Activated naive CD4-positive, alpha-beta T cell treated with anti-CD3 and anti-CD28 coated beads for 36 hours (primary cell): ENCODE measurements around the gene CCR5AS.

Experiments used
- CTCF ChIA-PET: fragments of 350-600 bp; sonication (Branson Sonifier 250); formaldehyde crosslinking; loops from one replicate; lab custom pipeline; 2021; ENCODE audit warnings: antibody characterized with exemption; lab: Charles Lee
- DNase-seq: peaks from one replicate; pipeline ENCODE4 v3.0.0-alpha.2; 2020
- H3K27ac Mint-ChIP-seq: one replicate; pipeline ENCODE4 v1.8.0; 2021; ENCODE audit warnings: mild to moderate bottlenecking, mixed read lengths
- H3K27me3 Mint-ChIP-seq: one replicate; pipeline ENCODE4 v1.8.0; 2021; ENCODE audit warnings: low read depth, mixed read lengths
- H3K36me3 Mint-ChIP-seq: one replicate; pipeline ENCODE4 v1.8.0; 2021; ENCODE audit warnings: low read depth, mixed read lengths
- H3K4me1 Mint-ChIP-seq: one replicate; pipeline ENCODE4 v1.8.0; 2021; ENCODE audit warnings: low read depth, mixed read lengths
- H3K4me3 Mint-ChIP-seq: one replicate; pipeline ENCODE4 v1.8.0; 2021; ENCODE audit warnings: mild to moderate bottlenecking, moderate library complexity, mixed read lengths
- H3K9me3 Mint-ChIP-seq: one replicate; pipeline ENCODE4 v1.8.0; 2021; ENCODE audit warnings: mixed read lengths
- intact Hi-C: fragments of 100-400 bp; cut with micrococcal nuclease; formaldehyde crosslinking; loops from one replicate; pipeline ENCODE4 v1.15.1; 2023

CCR5AS gene

DNA sequence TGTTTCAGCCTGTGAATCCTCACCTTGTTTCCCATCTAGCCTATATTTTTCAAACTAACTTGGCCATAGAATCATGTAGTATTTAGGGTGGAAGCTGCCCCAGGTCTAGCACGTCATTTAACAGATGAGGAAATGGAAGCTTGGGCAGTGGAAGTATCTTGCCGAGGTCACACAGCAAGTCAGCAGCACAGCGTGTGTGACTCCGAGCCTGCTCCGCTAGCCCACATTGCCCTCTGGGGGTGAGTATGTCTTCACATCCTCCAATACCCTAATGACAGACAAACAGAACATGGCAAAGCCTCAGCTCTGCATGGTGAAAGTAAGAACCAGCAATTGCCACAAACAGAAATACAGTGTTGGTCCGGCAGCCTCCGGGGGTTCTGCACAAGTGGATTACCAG, 38.3 kb downstream of the CCR5AS start:
- peak; percentile 75 for DNase-seq
- intact Hi-C loops = loop anchor here (1.0 to 10.0 kb wide), 6 partner anchors 8 to 704 kb away; no protein-coding TSS in a partner anchor
- no peaks in the 10 kb centered on the region for H3K36me3 Mint-ChIP-seq
- peaks cover 21% of the 10 kb centered on the region for H3K4me1 Mint-ChIP-seq
- CTCF ChIA-PET = interaction anchor here (0.6 to 6.7 kb wide), 23 partner anchors 9 to 430 kb away, joined by 3 to 63 read pairs (median 4); partner anchors contain the start of genes CCR1 and CXCR6
- peaks cover 16% of the 10 kb centered on the region for H3K27me3 Mint-ChIP-seq
- no peaks in the 10 kb centered on the region for H3K9me3 Mint-ChIP-seq
- no peak overlapping the region for H3K27ac Mint-ChIP-seq
- no peak overlapping the region for H3K4me3 Mint-ChIP-seq

DNA sequence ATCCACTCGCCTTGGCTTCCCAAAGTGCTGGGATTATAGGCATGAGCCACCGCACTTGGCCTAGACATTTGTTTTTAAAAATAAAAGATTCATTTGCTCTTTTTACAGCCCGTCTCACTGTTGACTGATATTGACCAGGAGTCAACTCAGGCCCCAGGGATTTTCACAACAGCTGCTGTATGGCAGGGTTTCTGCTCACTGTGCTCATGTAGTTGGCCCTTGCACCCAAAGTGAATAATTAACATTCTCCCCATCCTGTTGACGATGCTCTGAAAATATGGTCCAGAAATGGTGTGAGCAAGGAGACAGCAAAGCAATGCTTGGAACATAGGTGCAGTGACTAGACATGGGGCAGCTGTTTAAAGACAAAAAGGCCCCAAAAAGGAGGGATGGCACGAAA, 39.1 kb downstream of the CCR5AS start:
- intact Hi-C loops = loop anchor here (1.0 to 10.0 kb wide), 6 partner anchors 8 to 703 kb away; no protein-coding TSS in a partner anchor
- peaks cover 12% of the 10 kb centered on the region for H3K27me3 Mint-ChIP-seq
- no peak for DNase-seq
- no peak overlapping the region for H3K27ac Mint-ChIP-seq
- H3K4me1 Mint-ChIP-seq = peaks cover 21% of the 10 kb centered on the region
- no peak overlapping the region for H3K4me3 Mint-ChIP-seq
- H3K9me3 Mint-ChIP-seq = no peaks in the 10 kb centered on the region
- no peaks in the 10 kb centered on the region for H3K36me3 Mint-ChIP-seq
- CTCF ChIA-PET = interaction anchor here (0.6 to 6.7 kb wide), 17 partner anchors 8 to 427 kb away, joined by 3 to 63 read pairs (median 4); partner anchors contain the start of gene CCR1

DNA sequence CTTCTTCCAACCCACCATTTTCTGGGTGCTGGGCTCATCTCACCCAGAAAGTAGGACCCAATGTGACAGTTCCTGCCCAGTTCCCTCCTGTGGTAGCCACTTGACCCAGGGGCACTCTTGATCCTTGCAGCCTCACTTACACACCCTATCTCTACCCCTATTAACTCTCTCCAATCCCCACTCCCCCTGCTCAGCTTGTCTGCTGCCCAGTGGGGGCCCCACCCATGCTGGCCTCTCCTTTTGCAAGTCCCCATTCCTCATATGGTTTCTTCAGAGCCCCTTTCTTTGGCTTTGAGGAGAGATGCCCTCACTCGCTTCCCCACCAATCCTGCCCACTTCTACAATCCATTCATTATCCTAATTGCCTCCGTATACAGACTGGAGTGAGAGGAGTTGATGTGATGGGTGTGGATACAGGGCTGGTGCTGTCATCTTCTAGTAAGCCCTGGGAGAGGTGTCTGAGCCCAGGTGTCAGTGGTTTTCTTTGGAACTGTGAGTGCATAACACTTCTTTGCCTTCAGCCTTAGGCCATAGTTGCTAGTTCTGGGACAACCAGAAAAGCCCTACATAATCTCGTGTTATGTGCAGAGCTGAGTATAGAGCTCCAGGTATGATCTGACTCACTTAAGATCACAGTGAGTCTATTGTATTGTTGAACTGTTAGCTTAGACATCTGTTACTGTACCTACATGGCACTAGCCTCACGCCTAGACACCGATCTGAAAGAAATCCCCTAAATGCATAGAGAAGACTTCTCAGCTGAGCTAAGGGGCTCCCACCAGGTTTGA, 40.9 kb downstream of the CCR5AS start:
- Mint-ChIP-seq H3K4me1 (peaks cover 25% of the 10 kb centered on the region), H3K27ac (no peak overlapping the region), H3K9me3 (no peaks in the 10 kb centered on the region), H3K36me3 (no peaks in the 10 kb centered on the region), H3K27me3 (peaks cover 12% of the 10 kb centered on the region), H3K4me3 (no peak overlapping the region)
- CTCF ChIA-PET = interaction anchor here (0.5 to 6.7 kb wide), 5 partner anchors 9 to 287 kb away, joined by 3 to 58 read pairs (median 4); no protein-coding TSS in a partner anchor
- intact Hi-C loops = loop anchor here (5.0 to 10.0 kb wide), 2 partner anchors 504 to 701 kb away; no protein-coding TSS in a partner anchor
- DNase-seq = no peak

DNA sequence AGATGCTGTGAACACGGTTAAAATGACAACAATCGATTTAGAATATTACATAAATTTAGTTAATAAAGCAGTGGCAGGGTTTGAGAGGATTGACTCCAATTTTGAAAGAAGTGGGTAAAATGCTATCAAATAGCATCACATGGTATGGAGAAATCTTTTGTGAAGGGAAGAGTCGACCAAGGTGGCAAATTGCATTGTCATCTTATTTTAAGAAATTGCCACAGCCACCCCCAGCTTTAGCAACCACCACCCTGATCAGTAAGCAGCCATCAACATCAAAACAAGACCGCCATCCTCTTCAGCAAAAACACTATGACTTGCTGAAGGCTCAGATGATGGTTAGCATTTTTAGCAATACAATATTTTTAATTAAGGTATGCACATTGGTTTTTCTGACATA, 41.8 kb downstream of the CCR5AS start:
- no peak overlapping the region for H3K27ac Mint-ChIP-seq
- no peaks in the 10 kb centered on the region for H3K36me3 Mint-ChIP-seq
- H3K9me3 Mint-ChIP-seq = no peaks in the 10 kb centered on the region
- peaks cover 25% of the 10 kb centered on the region for H3K4me1 Mint-ChIP-seq
- DNase-seq = no peak
- CTCF ChIA-PET = interaction anchor here (1.5 to 1.6 kb wide), 3 partner anchors 8 to 89 kb away, joined by 3 to 6 read pairs (median 4); no protein-coding TSS in a partner anchor
- H3K27me3 Mint-ChIP-seq = peaks cover 12% of the 10 kb centered on the region
- no peak overlapping the region for H3K4me3 Mint-ChIP-seq
- intact Hi-C loops = loop anchor here (5.0 to 10.0 kb wide), 2 partner anchors 503 to 700 kb away; no protein-coding TSS in a partner anchor

DNA sequence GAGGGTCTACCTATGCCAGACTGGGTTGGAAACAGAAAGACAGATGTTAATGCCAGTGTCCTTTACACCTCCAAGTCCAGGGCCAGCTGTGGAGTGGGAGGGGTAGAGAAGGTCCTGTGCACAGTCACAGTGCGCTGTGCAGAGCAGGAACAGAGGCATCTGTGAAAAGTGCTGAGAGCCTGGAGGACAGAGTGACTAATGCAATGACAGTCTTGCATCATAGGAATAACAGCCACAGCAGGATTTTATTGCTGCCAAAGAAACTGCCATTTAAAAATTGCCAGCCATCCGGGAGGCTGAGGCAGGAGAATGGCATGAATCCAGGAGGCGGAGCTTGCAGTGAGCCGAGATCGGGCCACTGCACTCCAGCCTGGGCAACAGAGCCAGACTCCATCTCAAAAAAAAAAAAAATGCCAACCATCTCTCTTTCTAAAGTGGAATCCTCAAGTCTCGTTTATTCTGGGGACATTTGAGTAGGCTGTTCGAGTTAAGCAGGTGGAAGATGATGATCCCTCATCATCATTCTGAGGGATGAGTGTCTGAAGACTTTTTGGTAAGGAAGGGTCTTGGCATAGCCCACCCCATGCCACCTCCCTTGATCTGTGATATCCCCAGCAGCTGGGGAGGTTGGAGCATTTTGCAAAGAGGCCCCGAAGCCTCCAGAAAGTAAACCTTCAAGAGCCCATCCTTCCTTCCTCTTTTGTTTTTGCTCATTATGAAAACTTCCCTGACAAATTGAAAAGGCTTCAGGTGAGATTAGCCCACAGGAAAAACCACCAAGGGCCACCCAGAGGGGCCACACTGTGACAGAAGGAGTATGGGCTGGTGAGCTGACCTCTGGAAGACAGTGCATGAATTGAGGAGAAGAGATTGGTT, 45.2 kb downstream of the CCR5AS start:
- no peak for DNase-seq
- H3K27me3 Mint-ChIP-seq = peaks cover 18% of the 10 kb centered on the region
- peaks cover 21% of the 10 kb centered on the region for H3K4me1 Mint-ChIP-seq
- CTCF ChIA-PET = no interaction called here
- no peaks in the 10 kb centered on the region for H3K36me3 Mint-ChIP-seq
- H3K4me3 Mint-ChIP-seq = no peak overlapping the region
- no peak overlapping the region for H3K27ac Mint-ChIP-seq
- intact Hi-C loops = loop anchor here (10.0 kb wide), 1 partner anchor 697 kb away; no protein-coding TSS in a partner anchor
- no peaks in the 10 kb centered on the region for H3K9me3 Mint-ChIP-seq

DNA sequence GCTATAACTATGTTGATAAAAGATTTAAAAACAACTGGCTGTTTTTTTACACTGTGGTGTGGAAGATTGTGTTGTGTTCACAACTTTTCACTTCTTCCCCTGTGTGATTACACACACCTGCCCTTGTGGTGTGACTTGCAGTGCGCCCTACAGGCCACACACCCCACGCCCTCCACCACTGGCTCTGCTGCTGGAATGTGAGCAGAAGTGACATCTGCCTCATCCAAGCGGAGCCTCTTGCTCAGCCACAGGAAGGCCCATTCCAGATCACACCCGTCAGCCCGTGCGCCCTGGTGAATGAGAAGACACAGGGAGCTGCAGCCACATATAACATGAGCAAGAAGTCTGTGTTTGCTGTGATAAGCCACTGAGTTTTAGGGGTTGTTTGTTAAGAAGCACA, 46.0 kb downstream of the CCR5AS start:
- intact Hi-C loops = loop anchor here (1.0 to 10.0 kb wide), 3 partner anchors 7 to 696 kb away; no protein-coding TSS in a partner anchor
- H3K27me3 Mint-ChIP-seq = peaks cover 20% of the 10 kb centered on the region
- peaks cover 21% of the 10 kb centered on the region for H3K4me1 Mint-ChIP-seq
- H3K27ac Mint-ChIP-seq = no peak overlapping the region
- no peak for DNase-seq
- no peaks in the 10 kb centered on the region for H3K36me3 Mint-ChIP-seq
- H3K4me3 Mint-ChIP-seq = no peak overlapping the region
- no peaks in the 10 kb centered on the region for H3K9me3 Mint-ChIP-seq
- CTCF ChIA-PET = interaction anchor here (1.4 to 2.3 kb wide), 2 partner anchors 8 to 12 kb away, joined by 4 to 16 read pairs; no protein-coding TSS in a partner anchor

DNA sequence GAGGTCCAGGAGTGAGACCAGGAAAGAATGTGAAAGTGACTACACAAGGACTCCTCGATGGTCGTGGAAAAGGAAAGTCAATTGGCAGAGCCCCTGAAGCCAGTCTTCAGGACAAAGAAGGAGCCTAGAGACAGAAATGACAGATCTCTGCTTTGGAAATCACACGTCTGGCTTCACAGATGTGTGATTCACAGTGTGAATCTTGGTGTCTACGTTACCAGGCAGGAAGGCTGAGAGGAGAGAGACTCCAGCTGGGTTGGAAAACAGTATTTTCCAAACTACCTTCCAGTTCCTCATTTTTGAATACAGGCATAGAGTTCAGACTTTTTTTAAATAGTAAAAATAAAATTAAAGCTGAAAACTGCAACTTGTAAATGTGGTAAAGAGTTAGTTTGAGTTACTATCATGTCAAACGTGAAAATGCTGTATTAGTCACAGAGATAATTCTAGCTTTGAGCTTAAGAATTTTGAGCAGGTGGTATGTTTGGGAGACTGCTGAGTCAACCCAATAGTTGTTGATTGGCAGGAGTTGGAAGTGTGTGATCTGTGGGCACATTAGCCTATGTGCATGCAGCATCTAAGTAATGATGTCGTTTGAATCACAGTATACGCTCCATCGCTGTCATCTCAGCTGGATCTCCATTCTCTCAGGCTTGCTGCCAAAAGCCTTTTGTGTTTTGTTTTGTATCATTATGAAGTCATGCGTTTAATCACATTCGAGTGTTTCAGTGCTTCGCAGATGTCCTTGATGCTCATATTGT, 47.0 kb downstream of the CCR5AS start:
- CTCF ChIA-PET = interaction anchor here (0.6 to 2.3 kb wide), 5 partner anchors 9 to 669 kb away, joined by 3 to 16 read pairs (median 3); no protein-coding TSS in a partner anchor
- intact Hi-C loops = loop anchor here (1.0 to 10.0 kb wide), 3 partner anchors 8 to 695 kb away; no protein-coding TSS in a partner anchor
- peaks cover 25% of the 10 kb centered on the region for H3K4me1 Mint-ChIP-seq
- no peaks in the 10 kb centered on the region for H3K36me3 Mint-ChIP-seq
- no peak overlapping the region for H3K4me3 Mint-ChIP-seq
- H3K9me3 Mint-ChIP-seq = no peaks in the 10 kb centered on the region
- H3K27ac Mint-ChIP-seq = no peak overlapping the region
- peak; percentile 54 for DNase-seq
- H3K27me3 Mint-ChIP-seq = peaks cover 22% of the 10 kb centered on the region

DNA sequence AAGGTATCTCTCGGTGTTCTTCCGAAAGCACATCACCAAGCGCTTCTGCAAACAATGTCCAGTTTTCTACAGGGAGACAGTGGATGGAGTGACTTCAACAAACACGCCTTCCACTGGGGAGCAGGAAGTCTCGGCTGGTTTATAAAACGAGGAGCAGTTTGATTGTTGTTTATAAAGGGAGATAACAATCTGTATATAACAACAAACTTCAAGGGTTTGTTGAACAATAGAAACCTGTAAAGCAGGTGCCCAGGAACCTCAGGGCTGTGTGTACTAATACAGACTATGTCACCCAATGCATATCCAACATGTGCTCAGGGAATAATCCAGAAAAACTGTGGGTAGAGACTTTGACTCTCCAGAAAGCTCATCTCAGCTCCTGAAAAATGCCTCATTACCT, 48.4 kb downstream of the CCR5AS start:
- Mint-ChIP-seq H3K27me3 (peaks cover 23% of the 10 kb centered on the region), H3K36me3 (no peaks in the 10 kb centered on the region), H3K9me3 (no peaks in the 10 kb centered on the region), H3K4me3 (no peak overlapping the region), H3K4me1 (peaks cover 38% of the 10 kb centered on the region), H3K27ac (no peak overlapping the region)
- DNase-seq = no peak
- intact Hi-C loops = no loop called here
- CTCF ChIA-PET = interaction anchor here (2.3 kb wide), 1 partner anchor 11 kb away, joined by 16 read pairs; no protein-coding TSS in a partner anchor

DNA sequence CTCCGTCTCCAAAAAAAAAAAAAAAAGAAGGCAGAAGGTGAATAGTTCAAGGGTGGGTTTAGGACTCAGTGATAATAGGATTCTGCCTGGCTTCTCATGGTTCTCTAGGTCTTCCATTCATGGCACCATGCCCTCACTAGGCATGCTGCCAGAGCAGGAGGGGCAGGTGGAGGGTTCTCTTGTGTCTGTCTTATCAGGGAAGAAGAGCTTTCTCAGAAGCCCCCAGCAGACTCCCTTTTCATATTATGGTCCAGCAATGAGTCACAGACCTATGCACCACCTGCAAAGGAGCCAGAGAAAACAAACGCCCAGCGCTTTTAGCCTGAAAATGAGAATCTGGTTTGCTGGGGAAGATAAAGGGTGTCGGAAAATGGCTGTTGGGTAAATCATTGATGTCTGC, 50.0 kb downstream of the CCR5AS start:
- no peaks in the 10 kb centered on the region for H3K9me3 Mint-ChIP-seq
- CTCF ChIA-PET = no interaction called here
- intact Hi-C loops = no loop called here
- no peak for DNase-seq
- no peaks in the 10 kb centered on the region for H3K36me3 Mint-ChIP-seq
- no peak overlapping the region for H3K4me3 Mint-ChIP-seq
- H3K27ac Mint-ChIP-seq = no peak overlapping the region
- H3K27me3 Mint-ChIP-seq = peaks cover 28% of the 10 kb centered on the region
- H3K4me1 Mint-ChIP-seq = peaks cover 51% of the 10 kb centered on the region

DNA sequence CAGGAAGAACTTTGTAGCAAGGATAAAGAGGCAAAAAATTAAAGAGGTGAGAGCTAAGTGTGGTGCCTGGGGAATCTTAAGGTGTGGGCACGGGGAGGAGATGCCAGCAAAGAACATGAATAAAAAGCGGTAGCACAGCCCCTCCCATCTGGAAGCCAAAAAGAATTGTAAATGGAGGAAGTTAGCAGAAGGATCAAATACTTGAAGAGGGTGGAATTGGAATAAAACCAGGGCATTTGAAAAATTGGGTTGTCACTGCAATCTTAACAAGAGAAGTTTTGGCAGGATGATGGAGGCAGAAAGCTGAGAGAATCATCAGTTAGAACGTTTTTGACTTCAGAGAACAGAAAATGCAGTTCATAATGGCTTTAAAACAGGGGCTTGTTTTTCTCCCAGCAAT, 50.6 kb downstream of the CCR5AS start:
- CTCF ChIA-PET = no interaction called here
- H3K9me3 Mint-ChIP-seq = no peaks in the 10 kb centered on the region
- no peak overlapping the region for H3K4me3 Mint-ChIP-seq
- DNase-seq = no peak
- H3K27me3 Mint-ChIP-seq = peaks cover 34% of the 10 kb centered on the region
- intact Hi-C loops = no loop called here
- peaks cover 53% of the 10 kb centered on the region for H3K4me1 Mint-ChIP-seq
- no peak overlapping the region for H3K27ac Mint-ChIP-seq
- H3K36me3 Mint-ChIP-seq = no peaks in the 10 kb centered on the region

DNA sequence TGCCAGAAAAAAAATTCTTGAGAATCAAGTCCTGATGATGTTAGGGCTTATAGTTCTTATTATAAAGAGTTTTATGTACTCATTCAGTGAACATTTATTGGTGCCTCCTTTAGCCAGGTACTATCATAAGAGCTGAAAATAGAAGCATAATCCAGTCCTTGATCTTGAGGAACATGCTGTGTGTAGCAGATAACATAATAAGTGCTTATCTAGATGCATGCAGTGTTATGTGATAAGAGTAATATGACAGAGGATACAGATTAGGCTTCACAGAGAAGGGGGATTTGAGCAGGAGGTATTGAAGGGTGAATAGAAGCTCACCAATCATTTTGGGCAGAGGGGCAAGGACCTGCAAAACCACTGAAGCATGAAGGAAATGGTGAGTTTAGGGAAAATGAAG, 51.9 kb downstream of the CCR5AS start:
- no peak overlapping the region for H3K27ac Mint-ChIP-seq
- CTCF ChIA-PET = interaction anchor here (0.8 to 2.9 kb wide), 4 partner anchors 15 to 412 kb away, joined by 3 to 12 read pairs (median 4); partner anchors contain the start of genes CCR5 and CXCR6
- DNase-seq = no peak
- no peaks in the 10 kb centered on the region for H3K36me3 Mint-ChIP-seq
- H3K9me3 Mint-ChIP-seq = no peaks in the 10 kb centered on the region
- intact Hi-C loops = no loop called here
- no peak overlapping the region for H3K4me3 Mint-ChIP-seq
- H3K27me3 Mint-ChIP-seq = peaks cover 34% of the 10 kb centered on the region
- H3K4me1 Mint-ChIP-seq = peaks cover 56% of the 10 kb centered on the region
